Activated CD8-positive, alpha-beta memory T cell treated with anti-CD3 and anti-CD28 coated beads, Interleukin-2, amount 50 U/mL, for 24 hours (primary cell): ENCODE data around the gene ASF1B.

Experiments used
- DNase-seq: peaks from one replicate; pipeline ENCODE4 v3.0.0-alpha.2; 2020; ENCODE audit errors: extremely low read depth

The ASF1B gene

DNA sequence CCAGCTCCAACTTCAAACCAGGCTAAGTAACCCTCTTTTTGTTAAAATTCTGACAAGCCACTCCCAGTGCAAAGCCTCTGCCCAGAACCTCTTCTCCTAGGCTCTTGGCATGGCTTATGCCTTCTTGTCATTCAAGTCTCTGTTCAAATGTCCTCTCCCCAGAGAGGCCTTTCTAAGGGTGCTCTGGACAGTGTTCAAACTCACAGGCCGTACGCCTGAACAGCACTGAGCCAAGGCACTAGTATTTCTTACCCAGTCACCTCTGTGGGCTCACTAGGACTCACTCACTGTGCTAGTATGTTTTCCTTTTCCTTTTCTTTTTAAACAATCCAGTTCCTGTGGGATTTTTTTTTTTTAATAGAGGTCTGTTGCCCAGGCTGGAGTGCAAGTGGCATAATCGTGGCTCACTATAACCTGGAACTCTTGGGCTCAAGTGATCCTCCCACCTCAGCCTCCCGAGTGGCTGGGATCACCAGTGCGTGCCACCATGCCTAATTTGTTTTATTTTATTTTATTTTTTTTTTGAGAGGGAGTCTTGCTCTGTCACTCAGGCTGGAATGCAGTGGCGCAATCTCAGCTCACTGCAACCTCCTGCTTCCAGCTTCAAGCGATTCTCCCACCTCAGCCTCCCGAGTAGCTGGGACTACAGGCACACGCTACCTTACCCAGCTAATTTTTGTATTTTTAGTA, 2.3 kb upstream of the ASF1B start:
- no peak for DNase-seq

GRCh38 chr19:14135985-14136508, 342 bp downstream of the ASF1B start:
- DNase-seq: no peak

DNA sequence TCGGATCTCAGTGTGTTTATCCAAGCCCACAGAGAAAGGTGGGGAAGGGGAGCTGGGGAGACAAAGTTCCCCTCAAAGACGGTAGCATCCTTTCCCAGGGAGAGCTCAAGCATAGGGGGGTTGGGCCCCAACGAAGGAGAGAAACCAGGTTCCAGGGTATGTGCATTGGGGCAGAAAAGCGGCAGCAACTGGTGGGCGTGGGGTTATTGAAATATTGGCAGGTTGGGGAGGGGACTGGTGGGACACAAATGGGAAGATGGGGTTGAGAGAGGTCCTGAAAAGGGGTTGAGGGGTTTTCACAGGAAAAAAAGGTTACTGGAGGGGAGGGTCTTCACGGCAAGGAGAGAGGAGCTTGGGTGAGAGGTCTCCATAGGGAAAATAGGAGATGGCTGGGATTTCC, 1.0 kb downstream of the ASF1B start:
- DNase-seq: no peak

- no peak for DNase-seq
These were observed 8.4 kb downstream of the ASF1B start for GRCh38 chr19:14127929-14128509.

DNA sequence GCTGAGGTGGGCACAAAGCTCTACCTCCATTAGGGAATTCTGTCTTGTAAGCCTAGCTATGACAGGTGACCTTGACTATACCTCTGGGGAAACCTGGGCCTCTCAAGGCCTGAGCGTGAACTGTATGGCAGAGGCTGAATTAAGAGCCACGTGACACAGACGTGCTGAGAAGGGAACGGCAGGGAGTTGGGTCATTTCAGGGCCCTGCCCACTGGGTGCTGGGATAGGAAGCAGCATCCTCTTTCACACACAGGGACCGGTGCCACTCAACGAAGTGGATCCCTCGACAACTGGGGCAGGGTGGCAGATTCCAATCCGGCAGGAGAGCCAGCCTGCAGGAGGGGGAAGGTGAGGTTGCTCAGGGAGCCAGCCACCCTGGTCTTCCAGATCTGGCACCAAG, 9.2 kb downstream of the ASF1B start:
- no peak for DNase-seq

- no peak for DNase-seq
These were observed 13.5 kb downstream of the ASF1B start for GRCh38 chr19:14122924-14123323.

GRCh38 chr19:14120497-14120780, 15.9 kb downstream of the ASF1B start:
- no peak for DNase-seq

GRCh38 chr19:14119644-14120496, 16.5 kb downstream of the ASF1B start:
- DNase-seq: no peak

GRCh38 chr19:14119146-14119545, 17.2 kb downstream of the ASF1B start:
- no peak for DNase-seq

DNA sequence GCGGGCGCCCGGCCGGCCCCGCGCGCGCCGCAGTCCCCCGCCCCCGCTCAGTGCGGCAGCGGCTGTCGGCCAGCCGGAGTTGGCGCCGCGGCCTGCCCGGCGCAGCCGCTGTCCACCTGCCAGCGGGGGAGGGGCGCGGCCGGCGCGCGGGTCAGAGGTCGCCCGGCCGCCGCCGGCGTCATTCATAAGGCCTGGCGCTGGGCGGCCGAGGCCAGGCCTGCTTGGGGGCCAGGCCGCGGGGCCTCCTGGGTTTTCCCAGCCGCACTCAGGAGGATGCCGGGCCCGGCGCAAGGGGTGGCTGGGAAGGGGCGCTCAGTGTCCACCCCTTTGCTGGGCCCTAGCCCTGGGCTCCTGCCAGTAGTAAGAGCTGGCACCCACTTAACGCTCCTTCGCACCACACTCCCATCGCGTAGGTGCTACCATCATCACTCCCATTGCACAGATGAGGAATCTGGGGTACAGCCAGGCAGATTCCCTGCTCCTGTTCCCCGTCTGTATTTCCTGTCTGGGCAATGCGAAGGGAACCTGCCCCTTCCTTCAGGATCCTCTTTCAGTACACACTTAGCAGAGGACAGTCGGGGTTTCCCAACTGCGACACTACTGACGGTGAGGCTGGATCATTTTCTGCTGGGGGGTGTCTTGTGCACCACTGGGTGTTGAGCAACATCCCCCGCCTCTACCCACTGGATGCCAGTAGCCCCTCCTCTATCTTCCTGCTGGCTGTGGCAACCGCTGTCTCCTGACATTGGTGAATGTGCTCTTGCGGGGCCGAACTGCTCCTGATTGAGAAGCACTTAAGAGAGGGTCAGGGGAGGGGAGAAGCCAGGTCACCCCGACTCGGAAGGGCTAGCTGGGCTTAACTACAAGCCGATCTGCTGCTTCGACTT, 18.0 kb downstream of the ASF1B start:
- no peak for DNase-seq

DNA sequence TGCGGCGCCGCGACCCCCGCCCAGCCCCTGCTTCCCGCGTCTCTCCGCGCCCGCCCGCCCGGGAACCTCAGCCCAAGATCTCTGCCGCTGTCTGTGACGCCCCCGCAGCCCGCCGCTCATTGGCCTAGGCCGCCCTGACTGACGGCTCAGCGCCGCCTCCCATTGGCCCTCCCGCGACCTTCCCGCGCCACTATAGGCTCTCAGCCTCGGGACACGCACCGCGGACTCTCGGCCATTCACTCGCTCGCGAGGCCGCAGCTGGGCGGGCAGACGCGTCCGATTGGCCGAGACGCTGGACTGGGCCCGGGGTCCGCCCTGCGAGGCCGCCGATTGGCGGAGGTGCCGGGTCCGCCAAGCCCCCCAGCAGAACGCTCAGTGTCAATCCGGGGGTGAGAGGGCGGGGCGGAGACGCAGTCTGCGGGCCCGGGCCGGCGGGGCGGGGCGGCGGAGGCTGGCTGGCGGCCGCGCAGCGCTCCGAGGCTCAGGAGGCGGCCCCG, 18.7 kb downstream of the ASF1B start, which contains the start of gene PRKACA:
Gene PRKACA (minus strand): TSS at position 95 of the 497 bp plus-strand sequence. CDS start 215 bp downstream, outside the sequence.
- peak; percentile 95 for DNase-seq

- DNase-seq: no peak
These were observed 19.3 kb downstream of the ASF1B start for GRCh38 chr19:14116918-14117578.

GRCh38 chr19:14116525-14116917, 19.9 kb downstream of the ASF1B start:
- no peak for DNase-seq

GRCh38 chr19:14115756-14116155, 20.6 kb downstream of the ASF1B start:
- DNase-seq: no peak

DNA sequence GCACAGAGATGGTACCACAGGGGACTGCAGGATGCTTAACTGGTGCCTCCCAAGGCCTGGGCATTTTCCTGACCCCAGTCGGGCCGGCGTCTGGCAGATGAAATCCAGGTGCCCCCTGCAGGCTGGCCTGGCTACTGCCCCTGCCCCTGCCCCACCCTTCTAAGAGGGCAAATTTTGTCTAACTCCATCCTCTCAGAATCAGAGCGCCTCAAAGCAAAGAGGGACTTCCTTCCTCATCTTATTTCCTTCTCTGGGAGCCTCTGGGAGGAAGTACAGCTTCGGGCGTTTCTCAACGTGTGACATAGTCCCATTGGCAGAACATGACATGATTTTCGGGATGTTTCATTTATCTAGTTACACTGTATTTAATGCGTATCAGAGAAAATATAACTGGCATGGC, 21.5 kb downstream of the ASF1B start:
- no peak for DNase-seq

- DNase-seq: no peak
These were observed 21.9 kb downstream of the ASF1B start for GRCh38 chr19:14114439-14114838.

DNA sequence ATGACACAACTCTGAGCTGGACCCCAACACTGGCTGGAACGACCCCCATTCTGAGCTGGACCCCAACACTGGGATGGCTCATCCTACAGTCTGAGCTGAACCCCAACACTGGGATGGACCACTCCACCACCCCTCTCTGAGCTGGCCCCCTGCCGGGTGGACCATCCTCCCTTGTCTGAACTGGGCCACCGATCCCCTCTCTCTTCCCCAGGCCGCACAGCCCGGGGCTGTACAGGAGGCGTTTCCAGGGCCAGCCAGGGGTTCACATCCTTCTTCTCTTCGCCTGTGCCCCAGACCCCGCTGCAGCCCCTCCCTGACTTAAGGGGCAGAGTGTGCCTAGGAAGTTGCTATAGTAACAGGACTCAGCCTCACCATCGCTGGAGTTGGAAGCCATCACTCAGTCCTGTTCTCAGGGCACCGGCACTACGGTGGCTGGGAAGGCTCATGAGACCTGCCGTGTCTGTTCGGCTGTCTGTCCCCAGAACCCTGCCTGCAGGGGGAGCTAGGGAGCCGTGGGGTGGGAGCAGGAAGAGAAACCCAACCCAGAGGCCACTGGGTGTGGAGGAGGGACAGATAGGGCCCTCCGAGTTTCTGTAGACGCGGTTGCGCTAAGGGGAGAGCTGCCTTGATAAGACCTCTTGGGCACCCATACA, 22.5 kb downstream of the ASF1B start:
- DNase-seq: no peak

GRCh38 chr19:14112809-14113385, 23.5 kb downstream of the ASF1B start:
- DNase-seq: no peak

GRCh38 chr19:14112051-14112808, 24.2 kb downstream of the ASF1B start:
- DNase-seq: no peak
